Memory B cell (primary cell): ENCODE data around the gene ADAM17.
A peak's percentile ranks its signal among the peaks of the same experiment; 100 is the strongest.

Experiments used
- ATAC-seq: fragments of 150-1000 bp; cut with Tn5 transposase; 2 replicates; pipeline ENCODE4 v1.10.0; 2021; ENCODE audit warnings: low read depth, mild to moderate bottlenecking, moderate library complexity
- DNase-seq, 2 donors: peaks; one replicate each; pipeline ENCODE4 v3.0.0; 2022; ENCODE audit warnings: low spot score in 2 of 2
- H3K27ac Mint-ChIP-seq: one replicate; pipeline ENCODE4 v1.8.0; 2022; ENCODE audit warnings: mild to moderate bottlenecking, moderate library complexity, mixed read lengths
- H3K27me3 Mint-ChIP-seq: one replicate; pipeline ENCODE4 v1.8.0; 2022; ENCODE audit warnings: mixed read lengths
- H3K36me3 Mint-ChIP-seq: one replicate; pipeline ENCODE4 v1.8.0; 2022; ENCODE audit warnings: mild to moderate bottlenecking, mixed read lengths
- H3K4me1 Mint-ChIP-seq: one replicate; pipeline ENCODE4 v1.8.0; 2022; ENCODE audit warnings: mixed read lengths
- H3K4me3 Mint-ChIP-seq: one replicate; pipeline ENCODE4 v1.8.0; 2022; ENCODE audit warnings: mild to moderate bottlenecking, moderate library complexity, mixed read lengths
- H3K9me3 Mint-ChIP-seq: one replicate; pipeline ENCODE4 v1.8.0; 2022; ENCODE audit warnings: mixed read lengths

ADAM17 gene

GRCh38 chr2:9462886-9463697 lies 92.5 kb downstream of the ADAM17 start:
- Mint-ChIP-seq H3K9me3 (no peaks in the 10 kb centered on the region), H3K4me1 (peaks cover 4% of the 10 kb centered on the region), H3K36me3 (peaks cover 16% of the 10 kb centered on the region), H3K27ac (no peak overlapping the region), H3K27me3 (no peaks in the 10 kb centered on the region), H3K4me3 (no peak overlapping the region)
- no peak for DNase-seq
- ATAC-seq: no peak

GRCh38 chr2:9462313-9462712 lies 93.3 kb downstream of the ADAM17 start:
- Mint-ChIP-seq H3K27me3 (no peaks in the 10 kb centered on the region), H3K9me3 (no peaks in the 10 kb centered on the region), H3K4me3 (no peak overlapping the region), H3K4me1 (peaks cover 4% of the 10 kb centered on the region), H3K36me3 (peaks cover 16% of the 10 kb centered on the region), H3K27ac (peak overlapping the region; percentile 20)
- ATAC-seq (no peak), DNase-seq (no peak)

- Mint-ChIP-seq H3K4me3 (no peak overlapping the region), H3K9me3 (no peaks in the 10 kb centered on the region), H3K4me1 (peaks cover 4% of the 10 kb centered on the region), H3K36me3 (peaks cover 14% of the 10 kb centered on the region), H3K27me3 (no peaks in the 10 kb centered on the region), H3K27ac (no peak overlapping the region)
- DNase-seq: no peak
- no peak for ATAC-seq
Measured at GRCh38 chr2:9461079-9461478, 94.6 kb downstream of the ADAM17 start.

- Mint-ChIP-seq H3K4me1 (peaks cover 4% of the 10 kb centered on the region), H3K27ac (peak overlapping the region; percentile 67), H3K9me3 (no peaks in the 10 kb centered on the region), H3K27me3 (no peaks in the 10 kb centered on the region), H3K4me3 (no peak overlapping the region), H3K36me3 (peaks cover 12% of the 10 kb centered on the region)
- no peak for ATAC-seq
- no peak for DNase-seq
Measured at GRCh38 chr2:9460441-9461017, 95.1 kb downstream of the ADAM17 start.

GRCh38 chr2:9451231-9451630 lies 104.4 kb downstream of the ADAM17 start:
- H3K9me3 Mint-ChIP-seq: no peaks in the 10 kb centered on the region
- DNase-seq: no peak
- H3K27ac Mint-ChIP-seq: no peak overlapping the region
- ATAC-seq: no peak
- H3K27me3 Mint-ChIP-seq: no peaks in the 10 kb centered on the region
- no peak overlapping the region for H3K4me3 Mint-ChIP-seq
- H3K36me3 Mint-ChIP-seq: peaks cover 22% of the 10 kb centered on the region
- H3K4me1 Mint-ChIP-seq: no peaks in the 10 kb centered on the region

GRCh38 chr2:9445089-9445488 lies 110.5 kb downstream of the ADAM17 start:
- no peaks in the 10 kb centered on the region for H3K27me3 Mint-ChIP-seq
- DNase-seq: no peak
- peaks cover 37% of the 10 kb centered on the region for H3K36me3 Mint-ChIP-seq
- H3K27ac Mint-ChIP-seq: peak overlapping the region; percentile 50
- H3K9me3 Mint-ChIP-seq: no peaks in the 10 kb centered on the region
- no peak for ATAC-seq
- no peak overlapping the region for H3K4me3 Mint-ChIP-seq
- no peaks in the 10 kb centered on the region for H3K4me1 Mint-ChIP-seq

- Mint-ChIP-seq H3K4me3 (no peak overlapping the region), H3K9me3 (no peaks in the 10 kb centered on the region), H3K27ac (no peak overlapping the region), H3K27me3 (no peaks in the 10 kb centered on the region), H3K36me3 (peaks cover 33% of the 10 kb centered on the region), H3K4me1 (no peaks in the 10 kb centered on the region)
- ATAC-seq (no peak), DNase-seq (no peak)
Measured at GRCh38 chr2:9443526-9443925, 112.1 kb downstream of the ADAM17 start.

- ATAC-seq (no peak), DNase-seq (no peak)
- Mint-ChIP-seq H3K36me3 (peaks cover 36% of the 10 kb centered on the region), H3K27ac (no peak overlapping the region), H3K9me3 (no peaks in the 10 kb centered on the region), H3K27me3 (no peaks in the 10 kb centered on the region), H3K4me3 (no peak overlapping the region), H3K4me1 (no peaks in the 10 kb centered on the region)
Measured at GRCh38 chr2:9441556-9441955, 114.1 kb downstream of the ADAM17 start.

- DNase-seq (no peak), ATAC-seq (no peak)
- Mint-ChIP-seq H3K27me3 (no peaks in the 10 kb centered on the region), H3K4me1 (no peaks in the 10 kb centered on the region), H3K36me3 (peaks cover 38% of the 10 kb centered on the region), H3K9me3 (no peaks in the 10 kb centered on the region), H3K27ac (no peak overlapping the region), H3K4me3 (no peak overlapping the region)
Measured at GRCh38 chr2:9440058-9440727, 115.4 kb downstream of the ADAM17 start.

GRCh38 chr2:9439536-9439935 lies 116.1 kb downstream of the ADAM17 start:
- no peak overlapping the region for H3K27ac Mint-ChIP-seq
- no peaks in the 10 kb centered on the region for H3K4me1 Mint-ChIP-seq
- ATAC-seq (no peak), DNase-seq (no peak)
- H3K36me3 Mint-ChIP-seq: peaks cover 38% of the 10 kb centered on the region
- H3K9me3 Mint-ChIP-seq: no peaks in the 10 kb centered on the region
- no peaks in the 10 kb centered on the region for H3K27me3 Mint-ChIP-seq
- H3K4me3 Mint-ChIP-seq: no peak overlapping the region
